NCI-H187 treated with DMSO at 0.1 percent for 48 hours (cell line): ENCODE data around the gene PPA2.
A peak's percentile ranks its signal among the peaks of the same experiment; 100 is the strongest.
"Not testable (repeated sequence)": the region's sequence is repeated elsewhere in the genome, so short reads cannot be mapped to it uniquely, and the experiment has no call there.

Source experiments
- DNase-seq: peaks from one replicate; lab custom pipeline; 2025; lab: John Stamatoyannopoulos, UW

The PPA2 gene

DNA sequence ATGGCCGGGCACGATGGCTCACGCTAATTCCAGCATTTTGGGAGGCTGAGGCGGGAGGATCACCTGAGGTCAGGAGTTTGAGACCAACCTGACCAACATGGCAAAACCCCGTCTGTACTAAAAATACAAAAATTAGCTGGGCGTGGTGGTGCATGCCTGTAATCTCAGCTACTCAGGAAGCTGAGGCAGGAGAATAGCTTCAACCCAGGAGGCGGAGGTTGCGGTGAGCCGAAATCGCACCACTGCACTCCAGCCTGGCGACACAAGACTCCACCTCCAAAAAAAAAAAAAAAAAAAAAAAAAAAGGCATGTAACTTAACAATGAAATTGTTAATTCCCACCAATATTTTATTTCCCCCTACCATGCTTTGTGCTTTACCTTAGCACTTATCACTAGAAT, 15.3 kb downstream of the PPA2 start:
- DNase-seq = not testable (repeated sequence)

DNA sequence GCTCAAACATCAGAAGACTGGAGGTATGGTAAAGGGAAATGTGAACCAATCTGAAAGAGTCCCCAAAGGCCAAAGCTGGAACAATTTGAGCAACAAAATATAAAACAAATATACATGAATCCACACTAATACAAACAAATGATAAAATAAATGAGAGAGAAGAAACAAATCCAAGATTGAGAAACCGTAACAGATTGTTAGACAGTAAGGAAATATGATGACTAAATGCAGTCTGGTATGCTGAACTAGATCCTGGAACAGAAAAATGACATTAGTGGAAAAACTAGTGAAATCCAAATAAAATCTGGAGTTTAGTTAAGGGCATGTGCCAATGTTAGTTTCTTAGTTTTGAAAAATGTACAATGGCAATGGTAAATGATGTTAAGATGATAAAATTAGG, 15.9 kb downstream of the PPA2 start:
- DNase-seq = no peak

DNA sequence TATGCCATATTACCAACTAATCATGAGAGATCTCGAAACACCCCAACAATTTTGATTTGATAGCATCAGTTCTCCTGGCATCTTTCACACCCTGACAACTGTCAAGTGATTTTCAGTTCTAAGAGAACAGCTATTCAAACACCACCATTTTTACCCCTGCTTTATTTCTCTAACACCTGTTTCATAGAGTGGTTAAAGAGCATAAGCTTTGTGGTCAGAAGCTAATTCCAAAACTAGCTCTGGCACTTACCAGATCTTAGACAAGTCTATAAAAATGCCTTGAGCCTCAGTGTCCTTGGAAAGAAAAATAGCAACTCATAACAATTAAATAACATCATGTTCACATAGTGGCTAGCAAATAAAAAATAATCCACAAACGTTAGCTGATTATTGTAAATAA, 17.9 kb downstream of the PPA2 start:
- no peak for DNase-seq

DNA sequence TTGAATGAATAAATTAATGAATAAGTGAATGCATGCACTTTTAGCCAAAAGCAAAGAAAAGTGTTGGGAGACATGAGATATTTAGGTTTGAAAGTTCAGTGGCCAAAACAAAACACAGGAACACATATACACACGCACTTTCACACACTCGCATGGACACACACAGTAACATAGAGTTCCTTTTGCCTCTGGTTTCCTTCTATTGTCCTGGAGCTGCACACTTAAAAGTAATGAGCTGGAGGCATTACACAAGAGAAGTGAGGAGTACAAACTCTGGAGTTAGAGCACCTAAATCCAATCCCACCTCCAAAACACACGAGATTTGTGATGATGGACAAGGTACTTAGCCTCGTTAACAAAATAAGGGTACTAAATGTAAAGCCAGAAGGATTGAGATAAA, 18.7 kb downstream of the PPA2 start:
- DNase-seq = no peak

GRCh38 chr4:105453550-105454205, 20.2 kb downstream of the PPA2 start:
- DNase-seq = no peak

GRCh38 chr4:105451346-105451745, 22.5 kb downstream of the PPA2 start:
- DNase-seq = peak; percentile 31

- DNase-seq = no peak
Observed at GRCh38 chr4:105440890-105441289, 33.0 kb downstream of the PPA2 start.

GRCh38 chr4:105437637-105438036, 36.2 kb downstream of the PPA2 start:
- DNase-seq = no peak

DNA sequence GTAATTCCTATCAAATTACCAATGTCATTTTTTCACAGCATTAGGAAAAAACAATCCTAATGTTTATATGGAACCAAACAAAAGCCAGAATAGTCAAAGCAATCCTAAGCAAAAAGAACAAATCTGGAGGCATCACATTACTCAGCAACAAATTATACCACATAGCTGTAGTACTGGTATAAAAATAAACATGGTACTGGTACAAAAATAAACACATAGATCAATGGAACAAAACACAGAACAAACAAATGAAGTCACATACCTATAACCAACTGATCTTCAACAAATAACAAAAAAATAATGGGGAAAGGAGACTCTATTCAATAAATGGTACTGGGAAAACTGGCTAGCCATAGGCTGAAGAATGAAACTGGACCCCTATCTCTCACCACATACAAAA, 37.4 kb downstream of the PPA2 start:
- no peak for DNase-seq

DNA sequence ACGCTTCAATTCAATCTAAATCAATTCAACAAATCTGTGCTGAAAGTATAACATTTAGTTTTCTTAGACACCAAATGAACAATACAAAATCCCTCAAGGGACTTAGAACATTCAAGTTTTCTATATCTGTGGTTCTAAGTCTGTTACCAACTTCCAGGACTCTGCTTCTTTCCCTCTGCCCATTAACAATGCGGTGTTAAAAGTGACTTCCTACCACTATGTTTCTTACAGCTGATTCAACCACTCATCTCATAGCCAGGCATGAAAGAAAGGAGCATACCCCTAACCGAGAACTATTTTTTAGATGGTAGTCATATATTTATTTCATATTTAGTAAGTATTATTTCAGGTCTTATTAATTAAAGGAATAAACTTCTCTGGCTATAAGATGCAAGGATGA, 38.9 kb downstream of the PPA2 start:
- DNase-seq = no peak

DNA sequence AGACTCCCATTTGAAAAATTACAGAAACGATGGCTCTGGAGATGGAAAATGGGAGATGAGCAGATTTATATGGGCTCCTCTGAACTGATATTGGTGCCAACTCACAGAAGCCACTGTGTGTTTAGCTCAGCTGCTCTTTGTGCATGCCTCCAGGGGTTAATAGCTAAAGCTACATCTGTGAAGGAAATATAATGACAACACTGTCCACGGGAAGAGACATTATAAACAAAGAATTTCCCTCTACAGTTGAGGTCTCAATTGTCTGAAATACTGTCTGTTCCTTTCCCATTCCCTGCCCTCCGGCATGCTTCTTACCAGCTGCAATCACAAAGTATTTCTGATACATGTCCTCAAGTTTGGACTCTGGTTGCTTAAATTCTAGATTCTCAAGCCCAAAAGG, 40.4 kb downstream of the PPA2 start:
- DNase-seq = no peak

GRCh38 chr4:105432438-105432837, 41.4 kb downstream of the PPA2 start:
- no peak for DNase-seq

DNA sequence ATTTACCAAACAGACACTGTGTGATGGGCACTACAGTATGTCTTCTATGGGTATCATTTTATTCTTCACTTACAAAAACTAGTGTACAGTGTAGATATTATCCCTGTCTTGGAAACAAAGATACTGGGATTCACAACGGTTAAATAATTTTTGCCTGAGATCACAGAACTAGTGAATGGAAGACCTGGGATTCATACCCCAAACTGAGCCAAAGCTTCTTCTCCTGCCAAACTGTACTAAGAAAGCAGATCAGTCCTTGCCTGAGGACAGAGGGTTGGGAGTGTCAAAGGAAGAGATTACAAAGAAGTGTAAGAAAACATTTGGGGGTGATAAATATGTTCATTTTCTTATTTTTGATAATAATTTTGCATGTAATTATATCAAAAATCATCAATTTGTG, 43.1 kb downstream of the PPA2 start:
- no peak for DNase-seq

DNA sequence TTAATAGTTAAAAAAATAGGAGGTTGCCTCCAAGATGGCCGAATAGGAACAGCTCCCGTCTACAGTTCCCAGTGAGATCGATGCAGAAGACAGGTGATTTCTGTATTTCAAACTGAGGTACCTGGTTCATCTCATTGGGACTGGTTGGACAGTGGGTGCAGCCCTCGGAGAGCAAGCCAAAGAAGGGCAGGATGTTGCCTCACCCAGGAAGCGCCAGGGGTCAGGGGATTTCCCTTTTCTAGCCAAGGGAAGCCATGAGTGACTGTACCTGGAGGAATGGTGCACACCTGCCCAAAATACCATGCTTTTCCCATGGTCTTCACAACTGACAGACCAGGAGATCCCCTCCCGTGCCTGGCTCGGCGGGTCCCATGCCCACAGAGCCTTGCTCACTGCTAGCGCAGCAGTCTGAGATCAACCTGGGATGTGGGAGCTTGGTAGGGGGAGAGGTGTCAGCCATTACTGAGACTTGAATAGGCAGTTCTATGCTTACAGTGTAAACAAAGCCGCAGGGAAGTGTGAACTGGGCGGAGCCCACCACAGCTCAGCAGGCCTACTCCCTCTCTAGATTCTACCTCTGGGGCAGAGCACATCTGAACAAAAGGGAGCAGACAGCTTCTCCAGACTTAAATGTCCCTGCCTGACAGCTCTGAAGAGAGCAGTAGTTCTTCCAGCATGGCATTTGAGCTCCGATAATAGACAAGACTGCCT, 47.5 kb downstream of the PPA2 start:
- DNase-seq = no peak

- no peak for DNase-seq
Observed at GRCh38 chr4:105422207-105422920, 51.5 kb downstream of the PPA2 start.

DNA sequence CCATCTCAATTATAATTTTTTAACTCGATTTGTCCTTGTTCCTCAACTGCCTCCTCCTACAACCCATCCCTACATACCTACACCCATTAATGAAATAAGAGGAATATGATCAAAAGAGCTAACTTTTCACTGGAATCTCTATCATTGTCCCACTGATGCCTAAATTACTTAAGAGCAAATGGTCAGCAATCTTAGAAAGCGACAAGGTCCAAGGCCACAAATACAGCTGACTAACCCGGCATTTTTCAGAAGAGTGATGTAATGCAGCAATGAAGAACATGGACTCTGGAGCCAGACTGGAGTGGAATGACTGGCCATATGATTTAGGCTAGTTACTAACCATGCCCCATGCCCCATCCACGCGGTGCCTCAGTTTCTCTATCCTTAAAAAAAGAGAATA, 56.2 kb downstream of the PPA2 start:
- no peak for DNase-seq

- no peak for DNase-seq
Observed at GRCh38 chr4:105415281-105415744, 58.5 kb downstream of the PPA2 start.

DNA sequence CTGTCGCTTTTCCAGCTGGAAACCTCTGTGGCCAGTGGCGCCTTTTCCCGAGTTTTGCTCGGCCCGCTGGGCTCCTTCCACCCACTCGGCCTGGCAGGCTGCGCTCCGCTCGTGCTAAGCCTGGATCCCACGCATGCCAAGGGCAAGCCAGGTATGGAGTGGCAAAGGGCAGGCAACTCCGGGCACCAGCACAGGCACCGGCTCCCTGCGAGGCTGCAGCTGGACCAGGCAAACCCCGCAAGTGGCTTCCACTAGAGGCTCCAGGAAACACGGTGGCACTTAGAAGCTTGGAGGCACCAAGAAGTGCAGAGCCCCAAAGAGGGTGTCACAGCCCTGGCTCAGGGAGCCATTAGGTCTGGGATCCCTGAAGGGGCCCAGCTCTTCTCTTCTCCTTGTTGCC, 59.5 kb downstream of the PPA2 start:
- no peak for DNase-seq

DNA sequence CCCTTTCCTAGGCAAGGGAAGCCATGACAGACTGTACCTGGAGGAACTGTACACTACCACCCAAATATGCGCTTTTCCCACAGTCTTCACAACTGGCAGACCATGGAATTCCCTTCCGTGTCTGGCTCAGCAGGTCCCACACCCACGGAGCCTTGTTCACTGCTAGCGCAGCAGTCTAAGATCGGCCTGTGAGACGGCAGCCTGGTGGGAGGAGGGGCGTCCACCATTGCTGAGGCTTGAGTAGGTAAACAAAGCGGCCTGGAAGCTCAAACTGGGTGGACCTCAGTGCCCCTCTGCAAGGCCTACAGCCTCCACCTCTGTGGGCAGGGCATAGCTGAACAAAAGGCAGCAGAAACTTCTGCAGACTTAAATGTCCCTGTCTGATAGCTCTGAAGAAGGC, 64.7 kb downstream of the PPA2 start:
- not testable (repeated sequence) for DNase-seq

GRCh38 chr4:105400901-105401677, 72.8 kb downstream of the PPA2 start:
- DNase-seq = no peak

DNA sequence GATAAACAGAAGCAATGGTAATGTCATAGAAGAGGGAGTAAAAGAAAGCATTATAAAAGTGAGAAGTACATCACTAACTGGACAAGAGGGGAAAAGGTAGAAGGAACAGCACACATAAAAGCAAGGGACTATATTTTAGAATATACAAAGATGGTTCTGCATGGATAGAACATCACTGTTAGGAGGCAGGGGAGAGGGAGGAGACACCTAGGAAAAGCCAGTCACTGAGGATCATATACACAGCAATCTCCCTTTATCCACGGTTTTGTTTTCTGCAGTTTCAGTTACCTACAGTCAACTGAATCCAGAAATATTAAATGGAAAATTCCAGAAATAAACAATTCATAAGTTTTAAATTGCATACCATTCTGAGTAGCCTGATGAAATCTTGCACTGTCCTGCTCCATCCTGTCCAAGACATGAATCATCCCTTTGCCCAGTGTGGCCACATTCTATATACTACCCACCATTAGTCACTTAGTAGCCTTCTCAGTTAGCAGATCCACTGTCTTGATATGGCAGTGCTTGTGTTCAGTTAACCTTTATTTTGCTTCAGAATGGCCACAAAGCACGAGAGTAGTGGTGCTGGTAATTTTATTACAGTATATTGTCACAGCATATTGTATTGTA, 74.2 kb downstream of the PPA2 start:
- DNase-seq = no peak

DNA sequence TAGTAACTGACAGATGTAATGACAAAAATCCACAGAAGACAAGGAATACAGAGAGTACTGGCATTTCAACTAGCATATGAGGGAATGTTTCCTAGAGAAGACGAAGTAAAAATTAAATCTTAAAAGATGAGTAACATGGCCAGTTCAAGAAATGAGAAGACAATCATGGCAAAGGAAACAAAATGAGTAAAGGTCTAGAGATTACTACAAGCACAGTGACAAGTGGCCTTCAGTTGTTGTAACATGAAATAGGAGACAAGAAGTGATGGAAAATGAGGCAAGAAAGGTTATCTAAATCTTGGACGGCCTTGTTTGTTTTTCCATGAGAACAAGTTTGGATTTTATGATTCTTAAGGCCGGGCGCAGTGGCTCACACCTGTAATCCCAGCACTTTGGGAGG, 81.0 kb downstream of the PPA2 start:
- DNase-seq = no peak
